HEK293 (cell line): ENCODE data around the gene EXOSC9.

Experiments used
- CTCF ChIA-PET: fragments of 350-600 bp; formaldehyde crosslinking; extraction: SDS; loops from one replicate; lab custom pipeline; 2021; ENCODE audit warnings: antibody characterized with exemption; lab: Yijun Ruan, JAX
- POLR2A ChIA-PET: fragments of 300-600 bp; formaldehyde crosslinking; extraction: SDS; loops from one replicate; lab custom pipeline; 2020; ENCODE audit warnings: antibody characterized with exemption, inconsistent platforms; lab: Yijun Ruan, JAX
- H3K27ac ChIP-seq: fragments of 200-500 bp; sonication (Bioruptor generic); 2 replicates; pipeline ENCODE4 v1.5.1; 2014; ENCODE audit warnings: low read depth, low read length, control low read depth, inconsistent platforms; ENCODE audit errors: extremely low read depth
- H3K36me3 ChIP-seq, 2 experiments: fragments of 200-500 bp in 1 of 2; sonication (Bioruptor generic) in 1 of 2; 1 replicate in 1 of 2; 2 replicates in 1 of 2; pipeline ENCODE4 v1.5.1; 2014 to 2017; ENCODE audit warnings: inconsistent platforms in 2 of 2, low read length in 2 of 2; ENCODE audit not compliant: control insufficient read depth in 2 of 2, insufficient read depth in 1 of 2
- H3K4me1 ChIP-seq: fragments of 200-500 bp; sonication (Bioruptor generic); 2 replicates; pipeline ENCODE4 v1.5.1; 2014; ENCODE audit warnings: mild to moderate bottlenecking, low read length, inconsistent platforms; ENCODE audit not compliant: control insufficient read depth, insufficient read depth
- H3K4me3 ChIP-seq: 2 replicates; pipeline ENCODE4 v1.5.1; 2011; ENCODE audit warnings: low read depth, mild to moderate bottlenecking, control low read depth, low read length, moderate library complexity
- H3K9me3 ChIP-seq: fragments of 200-500 bp; sonication (Bioruptor generic); 2 replicates; pipeline ENCODE4 v1.5.1; 2014; ENCODE audit warnings: low read depth, low read length, inconsistent platforms; ENCODE audit not compliant: control insufficient read depth, insufficient read depth
- BCL11A ChIP-seq: fragments of 450-650 bp; formaldehyde crosslinking; IDR thresholded peaks from 2 replicates; pipeline ENCODE4 v1.5.1; 2016; ENCODE audit warnings: low read depth, missing biosample characterization, missing genetic modification characterization
- HOXA7 ChIP-seq: sonication (generic); formaldehyde crosslinking; IDR thresholded peaks from 2 replicates; pipeline ENCODE4 v1.8.1; 2022; ENCODE audit warnings: missing genetic modification reagents, borderline replicate concordance
- HOXD13 ChIP-seq: sonication (generic); formaldehyde crosslinking; IDR thresholded peaks from 2 replicates; pipeline ENCODE4 v1.8.0; 2022; ENCODE audit warnings: missing genetic modification reagents, borderline replicate concordance
- KLF16 ChIP-seq: fragments of 450-650 bp; formaldehyde crosslinking; IDR thresholded peaks from 2 replicates; pipeline ENCODE4 v1.5.1; 2017; ENCODE audit warnings: missing biosample characterization, missing genetic modification characterization
- SALL2 ChIP-seq: fragments of 450-650 bp; formaldehyde crosslinking; IDR thresholded peaks from 2 replicates; pipeline ENCODE4 v1.5.0; 2017; ENCODE audit warnings: missing biosample characterization, mild to moderate bottlenecking, missing genetic modification characterization, borderline replicate concordance
- ZFP37 ChIP-seq: fragments of 450-650 bp; formaldehyde crosslinking; IDR thresholded peaks from 2 replicates; pipeline ENCODE4 v1.5.1; 2016; ENCODE audit warnings: missing biosample characterization, missing genetic modification characterization
- ZNF174 ChIP-seq: fragments of 450-650 bp; formaldehyde crosslinking; IDR thresholded peaks from 2 replicates; pipeline ENCODE4 v1.5.0; 2017; ENCODE audit warnings: missing biosample characterization, mild to moderate bottlenecking, missing genetic modification characterization
- ZNF23 ChIP-seq: fragments of 450-650 bp; formaldehyde crosslinking; IDR thresholded peaks from 2 replicates; pipeline ENCODE4 v1.5.1; 2016; ENCODE audit warnings: missing biosample characterization, missing genetic modification characterization, borderline replicate concordance
- ZNF24 ChIP-seq: fragments of 450-650 bp; formaldehyde crosslinking; IDR thresholded peaks from 2 replicates; pipeline ENCODE4 v1.5.1; 2016; ENCODE audit warnings: missing biosample characterization, missing genetic modification characterization
- ZNF341 ChIP-seq: fragments of 450-650 bp; formaldehyde crosslinking; IDR thresholded peaks from 2 replicates; pipeline ENCODE4; 2016; ENCODE audit warnings: low read depth, missing biosample characterization, missing genetic modification characterization
- ZNF433 ChIP-seq: fragments of 450-650 bp; formaldehyde crosslinking; IDR thresholded peaks from 2 replicates; pipeline ENCODE4 v1.5.1; 2016; ENCODE audit warnings: missing biosample characterization, missing genetic modification characterization, low read depth
- ZNF549 ChIP-seq: fragments of 450-650 bp; IDR thresholded peaks from 2 replicates; pipeline ENCODE4 v1.5.1; 2018; ENCODE audit warnings: missing biosample characterization, missing genetic modification characterization, mild to moderate bottlenecking, inconsistent platforms, moderate library complexity
- ZNF600 ChIP-seq: fragments of 450-650 bp; formaldehyde crosslinking; IDR thresholded peaks from 2 replicates; pipeline ENCODE4 v1.5.1; 2016; ENCODE audit warnings: missing biosample characterization, missing genetic modification characterization
- ZNF610 ChIP-seq: fragments of 450-650 bp; formaldehyde crosslinking; IDR thresholded peaks from 2 replicates; pipeline ENCODE4 v1.5.1; 2016; ENCODE audit warnings: missing biosample characterization, missing genetic modification characterization, borderline replicate concordance
- ZNF76 ChIP-seq: fragments of 450-650 bp; formaldehyde crosslinking; IDR thresholded peaks from 2 replicates; pipeline ENCODE4; 2016; ENCODE audit warnings: low read depth, missing biosample characterization, missing genetic modification characterization, borderline replicate concordance
- ZSCAN4 ChIP-seq: fragments of 450-650 bp; formaldehyde crosslinking; IDR thresholded peaks from 2 replicates; pipeline ENCODE4 v1.5.1; 2017; ENCODE audit warnings: missing biosample characterization, missing genetic modification characterization
- TF ChIP-seq, protein P1 (sequence below): sonication (generic); formaldehyde crosslinking; IDR thresholded peaks from 2 replicates; pipeline ENCODE4 v1.8.1; 2022; ENCODE audit warnings: mild to moderate bottlenecking, moderate library complexity, missing genetic modification reagents
- TF ChIP-seq, protein P2 (sequence below): fragments of 450-650 bp; formaldehyde crosslinking; IDR thresholded peaks from 2 replicates; pipeline ENCODE4 v1.5.1; 2016; ENCODE audit warnings: missing biosample characterization, missing genetic modification characterization, low read depth
- TF ChIP-seq, protein P3 (sequence below): fragments of 450-650 bp; formaldehyde crosslinking; IDR thresholded peaks from 2 replicates; pipeline ENCODE4 v1.5.1; 2016; ENCODE audit warnings: missing biosample characterization, missing genetic modification characterization

The EXOSC9 gene

DNA sequence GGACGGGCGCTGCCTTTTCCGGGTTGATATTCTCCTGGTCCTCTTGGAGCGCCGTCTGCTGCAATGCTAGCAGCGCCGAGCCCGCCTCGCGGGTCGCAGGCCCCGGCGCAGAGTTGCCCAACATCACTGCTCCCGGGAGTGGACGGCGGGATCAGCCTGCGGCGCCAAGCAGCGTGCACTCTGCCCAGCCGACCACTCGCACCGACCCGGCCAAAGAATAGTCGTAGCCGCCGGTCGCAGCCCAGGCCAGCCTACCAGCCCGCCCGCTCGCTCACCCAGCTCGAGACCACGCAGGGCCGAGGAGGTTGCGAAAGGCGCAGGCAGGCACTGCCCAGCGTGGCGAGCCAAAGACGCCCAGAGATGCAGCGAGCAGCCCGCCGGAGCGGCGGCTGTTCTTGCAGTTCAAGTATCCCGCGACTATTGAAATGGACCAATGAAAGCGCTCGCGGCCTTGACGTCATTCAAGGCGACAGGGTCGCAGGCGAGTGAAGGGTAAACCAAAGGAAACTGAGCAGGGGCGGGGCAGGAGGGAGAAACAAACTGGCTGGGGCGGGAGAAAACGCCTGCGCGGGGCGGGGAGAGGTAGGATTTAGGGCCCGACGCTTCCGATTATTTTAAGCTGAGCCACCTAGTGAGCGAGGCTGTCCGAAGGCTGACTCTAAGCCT is 22.5 kb downstream of the EXOSC9 start, which contains the start of gene CCNA2 (continued):
- TF ChIP-seq, protein P1, sequence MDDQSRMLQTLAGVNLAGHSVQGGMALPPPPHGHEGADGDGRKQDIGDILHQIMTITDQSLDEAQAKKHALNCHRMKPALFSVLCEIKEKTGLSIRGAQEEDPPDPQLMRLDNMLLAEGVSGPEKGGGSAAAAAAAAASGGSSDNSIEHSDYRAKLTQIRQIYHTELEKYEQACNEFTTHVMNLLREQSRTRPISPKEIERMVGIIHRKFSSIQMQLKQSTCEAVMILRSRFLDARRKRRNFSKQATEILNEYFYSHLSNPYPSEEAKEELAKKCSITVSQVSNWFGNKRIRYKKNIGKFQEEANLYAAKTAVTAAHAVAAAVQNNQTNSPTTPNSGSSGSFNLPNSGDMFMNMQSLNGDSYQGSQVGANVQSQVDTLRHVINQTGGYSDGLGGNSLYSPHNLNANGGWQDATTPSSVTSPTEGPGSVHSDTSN = peak; percentile 78
- TF ChIP-seq, protein P2, sequence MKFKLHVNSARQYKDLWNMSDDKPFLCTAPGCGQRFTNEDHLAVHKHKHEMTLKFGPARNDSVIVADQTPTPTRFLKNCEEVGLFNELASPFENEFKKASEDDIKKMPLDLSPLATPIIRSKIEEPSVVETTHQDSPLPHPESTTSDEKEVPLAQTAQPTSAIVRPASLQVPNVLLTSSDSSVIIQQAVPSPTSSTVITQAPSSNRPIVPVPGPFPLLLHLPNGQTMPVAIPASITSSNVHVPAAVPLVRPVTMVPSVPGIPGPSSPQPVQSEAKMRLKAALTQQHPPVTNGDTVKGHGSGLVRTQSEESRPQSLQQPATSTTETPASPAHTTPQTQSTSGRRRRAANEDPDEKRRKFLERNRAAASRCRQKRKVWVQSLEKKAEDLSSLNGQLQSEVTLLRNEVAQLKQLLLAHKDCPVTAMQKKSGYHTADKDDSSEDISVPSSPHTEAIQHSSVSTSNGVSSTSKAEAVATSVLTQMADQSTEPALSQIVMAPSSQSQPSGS (tag by site-specific recombination) = peak; percentile 61
- peak; percentile 22; the same call in 1 of the 2 replicates for TF ChIP-seq ZNF76 (tag by site-specific recombination)
- no peak for TF ChIP-seq ZSCAN4
- TF ChIP-seq ZNF341 = peak; percentile 97
- no peak for TF ChIP-seq ZNF610
- peak; percentile 73; the same call in 1 of the 2 replicates for TF ChIP-seq ZFP37
- TF ChIP-seq ZNF433 (tag by site-specific recombination) = no peak
- peak; percentile 13; the same call in 1 of the 2 replicates for TF ChIP-seq KLF16 (tag by site-specific recombination)
- no peak for TF ChIP-seq ZNF600 (tag by site-specific recombination)
- TF ChIP-seq HOXA7 (CRISPR knock-in tag) = no peak

- TF ChIP-seq, protein P3, sequence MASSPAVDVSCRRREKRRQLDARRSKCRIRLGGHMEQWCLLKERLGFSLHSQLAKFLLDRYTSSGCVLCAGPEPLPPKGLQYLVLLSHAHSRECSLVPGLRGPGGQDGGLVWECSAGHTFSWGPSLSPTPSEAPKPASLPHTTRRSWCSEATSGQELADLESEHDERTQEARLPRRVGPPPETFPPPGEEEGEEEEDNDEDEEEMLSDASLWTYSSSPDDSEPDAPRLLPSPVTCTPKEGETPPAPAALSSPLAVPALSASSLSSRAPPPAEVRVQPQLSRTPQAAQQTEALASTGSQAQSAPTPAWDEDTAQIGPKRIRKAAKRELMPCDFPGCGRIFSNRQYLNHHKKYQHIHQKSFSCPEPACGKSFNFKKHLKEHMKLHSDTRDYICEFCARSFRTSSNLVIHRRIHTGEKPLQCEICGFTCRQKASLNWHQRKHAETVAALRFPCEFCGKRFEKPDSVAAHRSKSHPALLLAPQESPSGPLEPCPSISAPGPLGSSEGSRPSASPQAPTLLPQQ (tag by site-specific recombination) = no peak; the same call in 1 of the 2 replicates
- TF ChIP-seq BCL11A (tag by site-specific recombination) = no peak
- no peak for TF ChIP-seq HOXD13 (CRISPR knock-in tag)
- TF ChIP-seq SALL2 (tag by site-specific recombination) = no peak
- TF ChIP-seq ZNF174 = no peak
- TF ChIP-seq ZNF24 (tag by site-specific recombination) = no peak
- peak; percentile 58; the same call in 1 of the 2 replicates for TF ChIP-seq ZNF549 (tag by site-specific recombination)
- TF ChIP-seq ZNF23 (tag by site-specific recombination) = no peak
- ChIA-PET POLR2A (interaction anchor here (0.8 to 1.0 kb wide), 3 partner anchors 12 to 46 kb away, joined by 4 to 5 read pairs (median 4); partner anchors contain the start of gene BBS7), CTCF (interaction anchor here (0.6 to 1.0 kb wide), 3 partner anchors 11 to 425 kb away, joined by 3 to 4 read pairs (median 4); no protein-coding TSS in a partner anchor)
- Histone ChIP-seq H3K36me3 (peaks cover 10 to 58% of the 10 kb centered on the region in 2 experiments; a peak in 2 of 3 replicates), H3K27ac (no peak overlapping the region), H3K4me1 (no peaks in the 10 kb centered on the region; the same call in 1 of the 2 replicates), H3K4me3 (peak overlapping the region; percentile 34), H3K9me3 (no peaks in the 10 kb centered on the region)
These were observed 23.0 kb downstream of the EXOSC9 start for GRCh38 chr4:121824171-121824527.
